Astrocyte of the spinal cord (primary cell): ENCODE data around the gene PRSS56.

Experiments
- DNase-seq: peaks from one replicate; pipeline ENCODE4 v3.0.0; 2011; ENCODE audit warnings: low read depth, low spot score
- H3K4me3 ChIP-seq: 2 replicates; pipeline ENCODE4 v1.5.1; 2011; ENCODE audit warnings: low read depth, mild to moderate bottlenecking, low read length, moderate library complexity
- CTCF ChIP-seq: IDR thresholded peaks from 2 replicates; pipeline ENCODE4 v1.5.1; 2012; ENCODE audit warnings: low read depth, mild to moderate bottlenecking, low read length, inconsistent platforms
- in situ Hi-C: cut with HindIII; loops from 2 replicates; pipeline ENCODE4 v1.10.0; 2017; ENCODE audit warnings: low sequenced_read_pairs

Gene PRSS56

GRCh38 chr2:232487385-232488096, 32.6 kb upstream of the PRSS56 start, which contains the start of gene ECEL1:
TSS of gene ECEL1 (minus strand) at chr2:232487834. CDS start at chr2:232486653, 1,181 bp downstream.
- H3K4me3 ChIP-seq = no peak within 1 kb of the TSS
- in situ Hi-C loops = no loop called here
- no peak for TF ChIP-seq CTCF
- DNase-seq = no peak

DNA sequence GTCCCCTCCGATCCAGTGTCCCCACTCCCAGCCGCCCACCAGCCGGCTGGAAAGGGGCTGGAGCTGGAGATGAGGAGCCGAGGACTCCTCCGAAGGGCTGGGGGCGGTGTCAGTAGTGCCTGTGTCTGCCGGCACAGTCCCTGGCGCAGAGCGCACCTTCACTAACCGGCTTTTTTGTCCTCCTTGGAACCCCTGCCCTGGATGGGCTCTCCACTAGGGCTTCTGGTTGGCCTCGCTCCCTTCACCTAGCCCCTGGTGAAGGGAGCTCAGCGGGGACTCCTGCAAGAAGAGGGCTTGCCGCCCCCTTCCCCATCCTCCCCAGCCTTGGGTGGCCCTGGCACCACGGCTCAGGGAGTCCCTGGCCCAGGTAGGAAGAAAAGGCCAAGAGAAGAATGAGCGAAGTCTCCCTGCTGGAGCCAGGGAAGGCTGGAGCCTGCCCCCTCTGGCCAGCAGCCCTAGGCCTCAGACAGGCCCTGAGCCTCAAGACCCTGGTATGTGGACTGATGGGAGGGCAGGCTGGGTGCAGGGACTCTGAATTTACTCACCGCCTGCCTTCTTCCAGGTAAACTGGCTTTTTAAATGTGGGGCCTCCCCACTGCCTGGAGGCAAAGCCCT, 32.0 kb upstream of the PRSS56 start:
- DNase-seq = no peak
- TF ChIP-seq CTCF = no peak
- H3K4me3 ChIP-seq = no peak overlapping the region
- in situ Hi-C loops = no loop called here

GRCh38 chr2:232488721-232489300, 31.4 kb upstream of the PRSS56 start:
- in situ Hi-C loops = no loop called here
- DNase-seq = no peak
- no peak overlapping the region for H3K4me3 ChIP-seq
- no peak for TF ChIP-seq CTCF

DNA sequence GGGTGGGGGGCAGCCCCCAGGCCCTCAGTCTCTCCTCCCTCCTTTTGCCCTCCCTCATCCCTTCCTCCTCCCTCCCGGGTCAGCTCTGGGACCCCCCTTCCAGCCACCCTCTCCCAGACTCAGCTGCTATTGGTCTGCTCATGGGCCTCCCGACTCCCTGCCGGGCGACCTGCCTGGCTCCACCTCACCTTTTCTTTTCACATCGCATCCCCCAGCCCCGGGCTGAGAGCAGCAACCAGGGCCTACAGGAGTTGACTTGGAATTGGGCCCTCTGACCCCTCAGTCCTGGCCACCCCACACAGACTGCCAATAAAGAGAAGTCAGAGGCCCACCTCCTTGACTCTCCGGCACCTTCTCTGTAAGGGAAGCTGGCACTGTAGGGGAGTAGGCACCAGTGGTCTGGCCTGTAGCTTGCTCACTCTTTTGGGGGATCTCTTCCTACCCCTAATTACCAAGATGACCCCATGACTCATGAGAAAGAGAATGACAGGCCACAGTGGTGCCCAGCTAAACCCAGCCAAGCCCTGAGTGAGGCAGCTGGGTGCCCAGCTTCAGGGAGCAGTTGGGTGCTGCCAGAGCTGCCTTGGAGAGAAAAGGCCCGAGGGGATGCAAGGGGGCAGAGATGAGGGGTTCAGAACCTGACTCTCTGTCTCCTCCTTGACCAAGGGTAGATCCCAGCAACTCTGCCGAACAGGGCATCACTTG, 30.5 kb upstream of the PRSS56 start:
- in situ Hi-C loops = no loop called here
- no peak for TF ChIP-seq CTCF
- H3K4me3 ChIP-seq = no peak overlapping the region
- no peak for DNase-seq

GRCh38 chr2:232490221-232491138, 29.7 kb upstream of the PRSS56 start:
- DNase-seq = no peak
- no peak for TF ChIP-seq CTCF
- H3K4me3 ChIP-seq = no peak overlapping the region
- in situ Hi-C loops = no loop called here
